ENCODE data around the gene FNDC3A. TPM values are rescaled to one million over a fixed set of nuclear protein-coding genes. Genes with fewer than 3 reads are reported as not detected.
A peak's percentile ranks its signal among the peaks of the same experiment; 100 is the strongest.

Gene FNDC3A
- total RNA-seq, 1 donor from 2014 or later, result 69.3 TPM

GRCh38 chr13:49220036-49220855 lies 244.5 kb downstream of the FNDC3A start, which contains the start of gene MLNR:
Gene MLNR, plus strand, starts transcription at chr13:49220338. Its CDS starts 0 bp downstream, at chr13:49220338.
- peaks cover 93% of the 10 kb centered on the region for H3K27me3 ChIP-seq

GRCh38 chr13:49220856-49221589 lies 245.3 kb downstream of the FNDC3A start:
- peak; percentile 61 for DNase-seq (ENCODE audit: low spot score)
- no peaks in the 10 kb centered on the region for H3K9me3 ChIP-seq (ENCODE audit: low read depth)
- Mint-ChIP-seq H3K4me1 (peaks cover 16% of the 10 kb centered on the region), H3K27ac (no peak overlapping the region), H3K36me3 (peaks cover 1% of the 10 kb centered on the region), H3K4me3 (peak overlapping the region; percentile 77), H3K27me3 (ENCODE audit: insufficient read depth, low read depth) (peaks cover 52% of the 10 kb centered on the region), H3K9me3 (peaks cover 2% of the 10 kb centered on the region)
- H4K20me1 ChIP-seq (ENCODE audit: low read depth), result peaks cover 4% of the 10 kb centered on the region
- H3K9ac ChIP-seq, result no peak overlapping the region
- TF ChIP-seq CTCF (IDR thresholded peaks at IDR 0.05) (no peak), EZH2phosphoT487 (IDR thresholded peaks at IDR 0.05) (peak; percentile 96), EZH2 (IDR thresholded peaks at IDR 0.05) (peak; percentile 96)
- H3K27ac ChIP-seq, result no peak overlapping the region
- H3F3A ChIP-seq (ENCODE audit: low read depth), result peaks cover 17% of the 10 kb centered on the region
- peaks cover 100% of the 10 kb centered on the region for H3K27me3 ChIP-seq
- peak overlapping the region; percentile 38 for H3K4me3 ChIP-seq
- peak overlapping the region; percentile 94 for H2AFZ ChIP-seq (replicated peaks)
- peak overlapping the region; percentile 70 for H3K4me2 ChIP-seq
- H3K36me3 ChIP-seq, result no peaks in the 10 kb centered on the region
- H3K4me1 ChIP-seq, result no peaks in the 10 kb centered on the region
- H3K79me2 ChIP-seq (ENCODE audit: low read depth), result no peaks in the 10 kb centered on the region

More at GRCh38 chr13:49220036-49220855, 244.5 kb downstream of the FNDC3A start, which contains the start of gene MLNR:
- Histone ChIP-seq H3K4me3 (peak within 1 kb of the TSS; percentile 42), H3K9me3 (ENCODE audit: low read depth) (no peaks in the 10 kb centered on the region), H3K79me2 (ENCODE audit: low read depth) (no peaks in the 10 kb centered on the region), H3K9ac (no peak within 1 kb of the TSS), H3K4me1 (no peaks in the 10 kb centered on the region), H3F3A (ENCODE audit: low read depth) (peaks cover 17% of the 10 kb centered on the region), H3K36me3 (no peaks in the 10 kb centered on the region), H4K20me1 (ENCODE audit: low read depth) (peaks cover 4% of the 10 kb centered on the region), H2AFZ (replicated peaks) (peak within 1 kb of the TSS; percentile 94), H3K4me2 (peak within 1 kb of the TSS; percentile 70), H3K27ac (no peak within 1 kb of the TSS)
- peak within 1 kb of the TSS; percentile 77 for H3K4me3 Mint-ChIP-seq
- peak; percentile 51 for TF ChIP-seq CTCF (IDR thresholded peaks at IDR 0.05)
- TF ChIP-seq EZH2phosphoT487 (IDR thresholded peaks at IDR 0.05), result peak; percentile 95
- TF ChIP-seq EZH2 (IDR thresholded peaks at IDR 0.05), result peak; percentile 98
- no peak within 1 kb of the TSS for H3K27ac Mint-ChIP-seq
- peaks cover 1% of the 10 kb centered on the region for H3K36me3 Mint-ChIP-seq
- peak; percentile 76 for DNase-seq (ENCODE audit: low spot score)
- peaks cover 2% of the 10 kb centered on the region for H3K9me3 Mint-ChIP-seq
- peaks cover 50% of the 10 kb centered on the region for H3K27me3 Mint-ChIP-seq (ENCODE audit: insufficient read depth, low read depth)
- H3K4me1 Mint-ChIP-seq, result peaks cover 16% of the 10 kb centered on the region

GRCh38 chr13:49221590-49221965 lies 245.9 kb downstream of the FNDC3A start:
- Mint-ChIP-seq H3K4me3 (peak overlapping the region; percentile 45), H3K4me1 (peaks cover 16% of the 10 kb centered on the region), H3K36me3 (peaks cover 1% of the 10 kb centered on the region), H3K9me3 (peaks cover 2% of the 10 kb centered on the region), H3K27me3 (ENCODE audit: insufficient read depth, low read depth) (peaks cover 50% of the 10 kb centered on the region), H3K27ac (no peak overlapping the region)
- peaks cover 4% of the 10 kb centered on the region for H4K20me1 ChIP-seq (ENCODE audit: low read depth)
- TF ChIP-seq EZH2 (IDR thresholded peaks at IDR 0.05) (no peak), EZH2phosphoT487 (IDR thresholded peaks at IDR 0.05) (no peak), CTCF (IDR thresholded peaks at IDR 0.05) (no peak)
- DNase-seq (ENCODE audit: low spot score), result no peak
- peaks cover 95% of the 10 kb centered on the region for H3K27me3 ChIP-seq
- no peaks in the 10 kb centered on the region for H3K4me1 ChIP-seq
- H2AFZ ChIP-seq (replicated peaks), result no peak overlapping the region
- peaks cover 17% of the 10 kb centered on the region for H3F3A ChIP-seq (ENCODE audit: low read depth)
- no peaks in the 10 kb centered on the region for H3K9me3 ChIP-seq (ENCODE audit: low read depth)
- no peak overlapping the region for H3K4me3 ChIP-seq
- H3K79me2 ChIP-seq (ENCODE audit: low read depth), result no peaks in the 10 kb centered on the region
- H3K4me2 ChIP-seq, result no peak overlapping the region
- H3K27ac ChIP-seq, result no peak overlapping the region
- H3K36me3 ChIP-seq, result no peaks in the 10 kb centered on the region
- no peak overlapping the region for H3K9ac ChIP-seq

Data from neural progenitor cell (in vitro differentiated cells).